Neural progenitor cell (in vitro differentiated cells): ENCODE results near the gene HSD17B13.

Experiments used
- CTCF ChIP-seq: fragments of 200-600 bp; sonication (generic); IDR thresholded peaks from 2 replicates; pipeline ENCODE4 v1.5.1; 2017; ENCODE audit warnings: antibody characterized with exemption, mild to moderate bottlenecking
- EZH2 ChIP-seq: fragments of 200-600 bp; sonication (generic); IDR thresholded peaks from 2 replicates; pipeline ENCODE4 v1.6.1; 2017; ENCODE audit warnings: antibody characterized with exemption, mild to moderate bottlenecking, moderate library complexity

- TF ChIP-seq EZH2 (no peak), CTCF (no peak)
Measured at GRCh38 chr4:87286970-87287369, 35.7 kb downstream of the HSD17B13 start.
